Calu3 (cell line): ENCODE results near the gene PTPRG. TPM values are rescaled to one million over a fixed set of nuclear protein-coding genes. Genes with fewer than 3 reads are reported as not detected.

Experiments
- BruUV-seq: library from RNA; stranded (reverse); fragments of 400-500 nt; replicated peaks from 2 replicates; lab custom pipeline; 2021; lab: Mats Ljungman, UMichigan
- CTCF ChIA-PET: fragments of 300-600 bp; sonication (Branson Sonifier 250); formaldehyde crosslinking; loops from one replicate; lab custom pipeline; 2022; ENCODE audit warnings: antibody characterized with exemption; lab: Charles Lee
- DNase-seq: peaks from one replicate; pipeline ENCODE4 v3.0.0; 2022
- H3K27ac Mint-ChIP-seq: one replicate; pipeline ENCODE4 v1.8.0; 2022; ENCODE audit warnings: mixed read lengths; ENCODE audit not compliant: unreplicated experiment
- H3K27me3 Mint-ChIP-seq: one replicate; pipeline ENCODE4 v1.8.0; 2022; ENCODE audit warnings: mixed read lengths; ENCODE audit not compliant: unreplicated experiment
- H3K36me3 Mint-ChIP-seq: one replicate; pipeline ENCODE4 v1.8.0; 2022; ENCODE audit warnings: mild to moderate bottlenecking, moderate library complexity, mixed read lengths; ENCODE audit not compliant: insufficient read depth, unreplicated experiment
- H3K4me1 Mint-ChIP-seq: one replicate; pipeline ENCODE4 v1.8.0; 2022; ENCODE audit warnings: mild to moderate bottlenecking, low read depth, mixed read lengths; ENCODE audit not compliant: unreplicated experiment
- H3K4me3 Mint-ChIP-seq: one replicate; pipeline ENCODE4 v1.8.0; 2022; ENCODE audit warnings: mild to moderate bottlenecking, low read depth, moderate library complexity, mixed read lengths; ENCODE audit not compliant: unreplicated experiment
- H3K9me3 Mint-ChIP-seq: one replicate; pipeline ENCODE4 v1.8.0; 2022; ENCODE audit warnings: low read depth, mixed read lengths; ENCODE audit not compliant: unreplicated experiment
- CTCF ChIP-seq: fragments of 200-600 bp; IDR thresholded peaks from one replicate; pipeline ENCODE4 v1.8.0; 2022; ENCODE audit warnings: antibody characterized with exemption; ENCODE audit not compliant: unreplicated experiment
- intact Hi-C: fragments of 100-400 bp; cut with micrococcal nuclease; formaldehyde crosslinking; loops from one replicate; pipeline ENCODE4 v1.10.0; 2022; ENCODE audit not compliant: unreplicated experiment
- total RNA-seq: library from RNA; stranded (reverse); gene quantifications from 2 replicates; pipeline ENCODE4 v1.2.3, GENCODE V29; 2022

PTPRG gene
- total RNA-seq, 1 experiment from 2014 or later, result 0.35 TPM

- no TSS peak for BruUV-seq
- Mint-ChIP-seq H3K36me3 (no peaks in the 10 kb centered on the region), H3K9me3 (peaks cover 13% of the 10 kb centered on the region), H3K4me3 (no peak overlapping the region), H3K27ac (no peak overlapping the region), H3K27me3 (no peaks in the 10 kb centered on the region), H3K4me1 (no peaks in the 10 kb centered on the region)
- no peak for TF ChIP-seq CTCF
- intact Hi-C loops, result no loop called here
- CTCF ChIA-PET, result no interaction called here
- DNase-seq, result no peak
These were observed 334.9 kb downstream of the PTPRG start for GRCh38 chr3:61896251-61896650.

- intact Hi-C loops, result no loop called here
These were observed 336.5 kb downstream of the PTPRG start for GRCh38 chr3:61897848-61898247.

GRCh38 chr3:61899700-61900462 is 338.5 kb downstream of the PTPRG start:
- Mint-ChIP-seq H3K9me3 (peaks cover 12% of the 10 kb centered on the region), H3K4me3 (no peak overlapping the region)

More at GRCh38 chr3:61897848-61898247, 336.5 kb downstream of the PTPRG start:
- H3K4me1 Mint-ChIP-seq, result no peaks in the 10 kb centered on the region
- BruUV-seq, result no TSS peak
- no peak overlapping the region for H3K27ac Mint-ChIP-seq
- no peak overlapping the region for H3K4me3 Mint-ChIP-seq
- no peaks in the 10 kb centered on the region for H3K36me3 Mint-ChIP-seq
- no peak for TF ChIP-seq CTCF
- CTCF ChIA-PET, result no interaction called here
- H3K9me3 Mint-ChIP-seq, result peaks cover 10% of the 10 kb centered on the region
- DNase-seq, result no peak
- H3K27me3 Mint-ChIP-seq, result no peaks in the 10 kb centered on the region

GRCh38 chr3:61901496-61901895 is 340.1 kb downstream of the PTPRG start:
- no peak for TF ChIP-seq CTCF
- no peak for DNase-seq
- no peaks in the 10 kb centered on the region for H3K27me3 Mint-ChIP-seq
- no peak overlapping the region for H3K4me3 Mint-ChIP-seq
- no peaks in the 10 kb centered on the region for H3K4me1 Mint-ChIP-seq
- intact Hi-C loops, result no loop called here
- no peak overlapping the region for H3K27ac Mint-ChIP-seq
- CTCF ChIA-PET, result no interaction called here
- H3K36me3 Mint-ChIP-seq, result no peaks in the 10 kb centered on the region
- BruUV-seq, result no TSS peak
- peaks cover 12% of the 10 kb centered on the region for H3K9me3 Mint-ChIP-seq

More at GRCh38 chr3:61899700-61900462, 338.5 kb downstream of the PTPRG start:
- CTCF ChIA-PET, result interaction anchor here (0.6 kb wide), 1 partner anchor 1905 kb away, joined by 3 read pairs; no protein-coding TSS in a partner anchor
- H3K27ac Mint-ChIP-seq, result no peak overlapping the region
- no peaks in the 10 kb centered on the region for H3K27me3 Mint-ChIP-seq
- no TSS peak for BruUV-seq
- H3K36me3 Mint-ChIP-seq, result no peaks in the 10 kb centered on the region
- no peak for DNase-seq
- no peak for TF ChIP-seq CTCF
- intact Hi-C loops, result no loop called here
- H3K4me1 Mint-ChIP-seq, result no peaks in the 10 kb centered on the region
